Measurements from ENCODE around the gene ARID4B.

DNA sequence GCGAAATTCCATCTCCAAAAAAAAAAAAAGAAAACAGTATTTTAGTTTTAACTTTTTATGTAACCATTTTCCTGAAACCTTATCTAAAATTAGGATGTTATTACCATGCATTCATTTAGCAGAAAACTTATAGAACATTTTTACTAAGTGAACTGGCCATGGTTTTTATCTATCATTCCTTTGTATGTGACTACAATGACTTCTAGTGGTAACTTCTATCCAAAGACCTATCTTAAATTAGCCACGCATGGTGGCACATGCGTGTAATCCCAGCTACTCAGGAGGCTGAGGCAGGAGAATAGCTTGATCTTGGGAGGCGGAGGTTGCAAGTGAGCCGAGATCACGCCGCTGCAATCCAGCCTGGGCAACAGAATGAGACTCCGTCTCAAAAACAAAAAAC lies 11.8 kb upstream of the ARID4B start:
- TF ChIP-seq, protein P1, sequence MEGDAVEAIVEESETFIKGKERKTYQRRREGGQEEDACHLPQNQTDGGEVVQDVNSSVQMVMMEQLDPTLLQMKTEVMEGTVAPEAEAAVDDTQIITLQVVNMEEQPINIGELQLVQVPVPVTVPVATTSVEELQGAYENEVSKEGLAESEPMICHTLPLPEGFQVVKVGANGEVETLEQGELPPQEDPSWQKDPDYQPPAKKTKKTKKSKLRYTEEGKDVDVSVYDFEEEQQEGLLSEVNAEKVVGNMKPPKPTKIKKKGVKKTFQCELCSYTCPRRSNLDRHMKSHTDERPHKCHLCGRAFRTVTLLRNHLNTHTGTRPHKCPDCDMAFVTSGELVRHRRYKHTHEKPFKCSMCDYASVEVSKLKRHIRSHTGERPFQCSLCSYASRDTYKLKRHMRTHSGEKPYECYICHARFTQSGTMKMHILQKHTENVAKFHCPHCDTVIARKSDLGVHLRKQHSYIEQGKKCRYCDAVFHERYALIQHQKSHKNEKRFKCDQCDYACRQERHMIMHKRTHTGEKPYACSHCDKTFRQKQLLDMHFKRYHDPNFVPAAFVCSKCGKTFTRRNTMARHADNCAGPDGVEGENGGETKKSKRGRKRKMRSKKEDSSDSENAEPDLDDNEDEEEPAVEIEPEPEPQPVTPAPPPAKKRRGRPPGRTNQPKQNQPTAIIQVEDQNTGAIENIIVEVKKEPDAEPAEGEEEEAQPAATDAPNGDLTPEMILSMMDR (IDR thresholded peaks at IDR 0.05): no peak
- TF ChIP-seq ZFX (IDR thresholded peaks at IDR 0.05; ENCODE audit: borderline replicate concordance): no peak
